ENCODE results near the gene AVEN.
"Not testable (repeated sequence)": the region's sequence is repeated elsewhere in the genome, so short reads cannot be mapped to it uniquely, and the experiment has no call there.

The AVEN gene

GRCh38 chr15:33844186-33844585 lies 194.8 kb downstream of the AVEN start:
- no peak for FAIRE-seq

GRCh38 chr15:33840615-33841014 lies 198.4 kb downstream of the AVEN start:
- FAIRE-seq, result no peak

- FAIRE-seq, result no peak
Observed at GRCh38 chr15:33839540-33839939, 199.5 kb downstream of the AVEN start.

GRCh38 chr15:33837294-33837693 lies 201.7 kb downstream of the AVEN start:
- no peak for FAIRE-seq

- FAIRE-seq, result no peak
Observed at GRCh38 chr15:33834892-33835743, 203.9 kb downstream of the AVEN start.

- FAIRE-seq, result no peak
Observed at GRCh38 chr15:33831646-33832045, 207.4 kb downstream of the AVEN start.

- FAIRE-seq, result no peak
Observed at GRCh38 chr15:33830351-33830750, 208.7 kb downstream of the AVEN start.

- FAIRE-seq, result no peak
Observed at GRCh38 chr15:33826201-33826600, 212.8 kb downstream of the AVEN start.

GRCh38 chr15:33825453-33825852 lies 213.6 kb downstream of the AVEN start:
- FAIRE-seq, result no peak

- no peak for FAIRE-seq
Observed at GRCh38 chr15:33823119-33823518, 215.9 kb downstream of the AVEN start.

GRCh38 chr15:33822479-33822878 lies 216.5 kb downstream of the AVEN start:
- FAIRE-seq, result no peak

- not testable (repeated sequence) for FAIRE-seq
Observed at GRCh38 chr15:33819499-33819898, 219.5 kb downstream of the AVEN start.

Measured in A204.1 (cell line).